ENCODE measurements around the gene SETD7. TPM values are rescaled to one million over a fixed set of nuclear protein-coding genes. Genes with fewer than 3 reads are reported as not detected.

Gene SETD7
- total RNA-seq, 1 donor from 2014 or later, result 8.2 TPM

DNA sequence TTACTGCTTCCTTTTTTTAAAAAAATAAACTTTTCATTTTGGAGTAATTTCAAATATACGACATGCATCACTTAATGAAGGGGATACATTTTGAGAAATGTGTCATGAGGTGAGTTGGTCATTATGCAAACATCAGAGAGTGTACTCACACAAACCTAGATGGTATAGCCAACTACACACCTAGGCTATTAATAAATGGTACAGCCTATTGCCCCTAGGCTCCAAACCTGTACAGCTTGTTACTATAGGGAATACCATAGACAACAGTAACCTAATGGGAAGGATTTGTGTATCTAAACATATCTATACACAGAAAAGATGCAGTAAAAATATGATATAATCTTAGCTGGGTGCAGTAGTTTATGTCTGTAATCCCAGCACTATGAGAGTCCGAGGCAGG lies 29.1 kb downstream of the SETD7 start:
- Histone ChIP-seq H4K20me1 (ENCODE audit: low read depth) (no peaks in the 10 kb centered on the region), H2AFZ (replicated peaks) (no peak overlapping the region), H3K4me3 (no peak overlapping the region), H3K9ac (no peak overlapping the region), H3K36me3 (no peaks in the 10 kb centered on the region), H3F3A (ENCODE audit: low read depth) (peaks cover 9% of the 10 kb centered on the region), H3K27me3 (no peaks in the 10 kb centered on the region), H3K27ac (no peak overlapping the region), H3K9me3 (ENCODE audit: low read depth) (no peaks in the 10 kb centered on the region), H3K79me2 (ENCODE audit: low read depth) (no peaks in the 10 kb centered on the region), H3K4me2 (no peak overlapping the region), H3K4me1 (peaks cover 9% of the 10 kb centered on the region)
- peaks cover 8% of the 10 kb centered on the region for H3K36me3 Mint-ChIP-seq
- no peak for DNase-seq (ENCODE audit: low spot score)
- no peak overlapping the region for H3K27ac Mint-ChIP-seq
- peaks cover 2% of the 10 kb centered on the region for H3K27me3 Mint-ChIP-seq (ENCODE audit: insufficient read depth, low read depth)
- no peak overlapping the region for H3K4me3 Mint-ChIP-seq
- H3K9me3 Mint-ChIP-seq, result no peaks in the 10 kb centered on the region
- peaks cover 13% of the 10 kb centered on the region for H3K4me1 Mint-ChIP-seq
- TF ChIP-seq EZH2 (IDR thresholded peaks at IDR 0.05) (no peak), EZH2phosphoT487 (IDR thresholded peaks at IDR 0.05) (no peak)
- TF ChIP-seq, protein P1, sequence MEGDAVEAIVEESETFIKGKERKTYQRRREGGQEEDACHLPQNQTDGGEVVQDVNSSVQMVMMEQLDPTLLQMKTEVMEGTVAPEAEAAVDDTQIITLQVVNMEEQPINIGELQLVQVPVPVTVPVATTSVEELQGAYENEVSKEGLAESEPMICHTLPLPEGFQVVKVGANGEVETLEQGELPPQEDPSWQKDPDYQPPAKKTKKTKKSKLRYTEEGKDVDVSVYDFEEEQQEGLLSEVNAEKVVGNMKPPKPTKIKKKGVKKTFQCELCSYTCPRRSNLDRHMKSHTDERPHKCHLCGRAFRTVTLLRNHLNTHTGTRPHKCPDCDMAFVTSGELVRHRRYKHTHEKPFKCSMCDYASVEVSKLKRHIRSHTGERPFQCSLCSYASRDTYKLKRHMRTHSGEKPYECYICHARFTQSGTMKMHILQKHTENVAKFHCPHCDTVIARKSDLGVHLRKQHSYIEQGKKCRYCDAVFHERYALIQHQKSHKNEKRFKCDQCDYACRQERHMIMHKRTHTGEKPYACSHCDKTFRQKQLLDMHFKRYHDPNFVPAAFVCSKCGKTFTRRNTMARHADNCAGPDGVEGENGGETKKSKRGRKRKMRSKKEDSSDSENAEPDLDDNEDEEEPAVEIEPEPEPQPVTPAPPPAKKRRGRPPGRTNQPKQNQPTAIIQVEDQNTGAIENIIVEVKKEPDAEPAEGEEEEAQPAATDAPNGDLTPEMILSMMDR (IDR thresholded peaks at IDR 0.05), result no peak

DNA sequence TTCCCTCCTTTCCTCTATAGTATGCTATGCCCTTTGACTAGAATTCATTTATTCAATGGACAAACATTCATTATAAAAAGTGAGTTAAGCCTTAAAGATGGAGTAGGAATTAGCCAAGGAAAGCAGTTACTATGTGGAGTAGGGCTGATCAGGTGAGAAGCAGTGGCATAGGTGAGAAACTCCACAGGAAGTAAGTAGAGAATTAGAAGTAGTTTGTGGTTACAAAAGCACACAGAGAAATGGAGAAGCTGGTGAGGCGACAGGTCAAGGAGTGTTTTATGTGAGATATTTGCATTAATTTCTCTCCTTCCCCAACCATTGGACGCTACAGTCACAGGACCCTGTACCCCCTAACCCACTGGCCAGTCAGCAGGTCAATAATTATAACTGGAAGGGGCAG lies 30.6 kb downstream of the SETD7 start:
- H3K27me3 Mint-ChIP-seq (ENCODE audit: insufficient read depth, low read depth), result no peaks in the 10 kb centered on the region
- Histone ChIP-seq H3F3A (ENCODE audit: low read depth) (peaks cover 9% of the 10 kb centered on the region), H4K20me1 (ENCODE audit: low read depth) (no peaks in the 10 kb centered on the region), H3K27ac (no peak overlapping the region), H3K4me2 (no peak overlapping the region), H3K27me3 (no peaks in the 10 kb centered on the region), H3K9me3 (ENCODE audit: low read depth) (no peaks in the 10 kb centered on the region), H3K4me3 (no peak overlapping the region), H2AFZ (replicated peaks) (no peak overlapping the region), H3K36me3 (no peaks in the 10 kb centered on the region), H3K9ac (no peak overlapping the region), H3K79me2 (ENCODE audit: low read depth) (no peaks in the 10 kb centered on the region), H3K4me1 (peaks cover 9% of the 10 kb centered on the region)
- no peak overlapping the region for H3K27ac Mint-ChIP-seq
- DNase-seq (ENCODE audit: low spot score), result no peak
- no peak overlapping the region for H3K4me3 Mint-ChIP-seq
- H3K4me1 Mint-ChIP-seq, result peaks cover 13% of the 10 kb centered on the region
- TF ChIP-seq EZH2phosphoT487 (IDR thresholded peaks at IDR 0.05) (no peak), EZH2 (IDR thresholded peaks at IDR 0.05) (no peak)
- TF ChIP-seq, protein P1 (IDR thresholded peaks at IDR 0.05), result no peak
- H3K9me3 Mint-ChIP-seq, result no peaks in the 10 kb centered on the region
- peaks cover 14% of the 10 kb centered on the region for H3K36me3 Mint-ChIP-seq

- Histone ChIP-seq H3K9me3 (ENCODE audit: low read depth) (no peaks in the 10 kb centered on the region), H3K27ac (peak overlapping the region; percentile 52), H3K36me3 (no peaks in the 10 kb centered on the region), H3K79me2 (ENCODE audit: low read depth) (no peaks in the 10 kb centered on the region), H3K27me3 (no peaks in the 10 kb centered on the region), H3K4me3 (no peak overlapping the region), H2AFZ (replicated peaks) (no peak overlapping the region), H3K9ac (no peak overlapping the region), H3F3A (ENCODE audit: low read depth) (peaks cover 9% of the 10 kb centered on the region), H3K4me1 (peaks cover 9% of the 10 kb centered on the region), H3K4me2 (peak overlapping the region; percentile 34), H4K20me1 (ENCODE audit: low read depth) (no peaks in the 10 kb centered on the region)
- H3K9me3 Mint-ChIP-seq, result no peaks in the 10 kb centered on the region
- no peak overlapping the region for H3K4me3 Mint-ChIP-seq
- H3K4me1 Mint-ChIP-seq, result peaks cover 13% of the 10 kb centered on the region
- peak; percentile 25 for DNase-seq (ENCODE audit: low spot score)
- H3K27ac Mint-ChIP-seq, result no peak overlapping the region
- H3K27me3 Mint-ChIP-seq (ENCODE audit: insufficient read depth, low read depth), result no peaks in the 10 kb centered on the region
- peaks cover 14% of the 10 kb centered on the region for H3K36me3 Mint-ChIP-seq
- TF ChIP-seq EZH2 (IDR thresholded peaks at IDR 0.05) (no peak), EZH2phosphoT487 (IDR thresholded peaks at IDR 0.05) (no peak)
- TF ChIP-seq, protein P1 (IDR thresholded peaks at IDR 0.05), result no peak
These were observed 31.9 kb downstream of the SETD7 start for GRCh38 chr4:139524062-139524631.

All from neural progenitor cell (in vitro differentiated cells).